HepG2 (cell line): ENCODE results near the gene RHBDL3.

Source experiments
- HNF4G ChIP-seq, 2 experiments: sonication (generic) in 1 of 2; formaldehyde crosslinking in 1 of 2; IDR thresholded peaks; 2 replicates each; pipeline versions ENCODE4 v1.4.0 to v1.6.1; 2011 to 2020; ENCODE audit warnings: borderline replicate concordance in 2 of 2, low read depth in 2 of 2, mild to moderate bottlenecking in 2 of 2, low read length in 1 of 2, missing genetic modification reagents in 1 of 2, moderate library complexity in 1 of 2
- HNRNPLL ChIP-seq: fragments of 200-400 bp; formaldehyde crosslinking; IDR thresholded peaks from 2 replicates; pipeline ENCODE4 v1.6.1; 2017; ENCODE audit warnings: mild to moderate bottlenecking, low read depth, low read length; ENCODE audit not compliant: poor library complexity, severe bottlenecking
- HOXA9 ChIP-seq: sonication (generic); formaldehyde crosslinking; IDR thresholded peaks from 2 replicates; pipeline ENCODE4 v1.8.1; 2022; ENCODE audit warnings: missing genetic modification reagents, mild to moderate bottlenecking, moderate library complexity, borderline replicate concordance
- POLR2A ChIP-seq, 2 experiments: IDR thresholded peaks; 2 replicates each; pipeline ENCODE4 v1.6.1; 2011; ENCODE audit warnings: low read depth in 2 of 2, low read length in 2 of 2, mild to moderate bottlenecking in 1 of 2, moderate library complexity in 1 of 2; ENCODE audit not compliant: insufficient read depth in 1 of 2
- SMC3 ChIP-seq: IDR thresholded peaks from 2 replicates; pipeline ENCODE4 v1.6.1; 2011; ENCODE audit warnings: low read length, improper control_type of control experiment
- SNAPC2 ChIP-seq: sonication (generic); formaldehyde crosslinking; IDR thresholded peaks from 2 replicates; pipeline ENCODE4 v1.8.1; 2022; ENCODE audit warnings: mild to moderate bottlenecking, missing genetic modification reagents
- YEATS2 ChIP-seq: sonication (generic); formaldehyde crosslinking; IDR thresholded peaks from 2 replicates; pipeline ENCODE4 v1.4.0; 2020; ENCODE audit warnings: missing genetic modification reagents, borderline replicate concordance
- ZNF274 ChIP-seq: sonication (generic); formaldehyde crosslinking; IDR thresholded peaks from 2 replicates; pipeline ENCODE4 v1.5.1; 2020; ENCODE audit warnings: mild to moderate bottlenecking, missing genetic modification reagents
- ZNF670 ChIP-seq: sonication (generic); formaldehyde crosslinking; IDR thresholded peaks from 2 replicates; pipeline ENCODE4 v1.8.0; 2022; ENCODE audit warnings: mild to moderate bottlenecking, missing genetic modification reagents, borderline replicate concordance
- ZNF777 ChIP-seq: sonication (generic); formaldehyde crosslinking; IDR thresholded peaks from 2 replicates; pipeline ENCODE4 v1.4.0; 2020; ENCODE audit warnings: missing genetic modification reagents

DNA sequence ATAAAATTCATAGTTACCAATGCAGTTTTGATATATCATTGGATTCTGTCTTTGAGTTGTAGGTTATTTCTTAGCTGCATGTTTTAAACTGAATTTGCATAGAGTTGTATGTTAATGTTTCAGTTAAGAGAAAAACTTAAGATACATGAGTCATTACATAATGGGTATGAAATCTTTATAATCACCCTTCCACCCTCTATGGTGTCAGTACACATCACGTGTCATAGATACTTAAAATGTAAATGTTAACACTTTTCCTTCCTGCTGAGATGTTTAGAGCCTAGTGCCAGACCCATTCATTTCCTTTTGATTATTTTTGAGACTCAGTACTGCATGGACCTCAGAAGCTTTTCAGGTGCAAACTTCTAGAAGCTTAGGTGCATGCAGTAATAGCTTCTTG is 104.8 kb downstream of the RHBDL3 start:
- TF ChIP-seq ZNF670 (CRISPR knock-in tag) (no peak), POLR2A (IDR thresholded peaks at IDR 0.05; ENCODE audit: insufficient read depth in 1 of 2, low read depth in 2 of 2, low read length in 2 of 2) (no peak), SNAPC2 (no peak), ZNF777 (CRISPR knock-in tag) (no peak), HNF4G (IDR thresholded peaks at IDR 0.05; ENCODE audit: borderline replicate concordance, low read depth, low read length) (no peak), HNF4G (CRISPR knock-in tag; IDR thresholded peaks at IDR 0.05; ENCODE audit: borderline replicate concordance, low read depth) (no peak), SMC3 (no peak), YEATS2 (CRISPR knock-in tag) (no peak), ZNF274 (CRISPR knock-in tag) (no peak), HOXA9 (CRISPR knock-in tag) (no peak), HNRNPLL (no peak)
